Stomach (tissue), 4 donors: ENCODE measurements around the gene SOST.

ENCODE experiments used
- POLR2A ChIP-seq, 4 donors: fragments of 450-650 bp; IDR thresholded peaks; one replicate each; pipeline ENCODE4 v1.6.1; 2016; ENCODE audit warnings: antibody characterized with exemption in 4 of 4, control low read depth in 2 of 4, mild to moderate bottlenecking in 1 of 4, moderate library complexity in 1 of 4
- POLR2AphosphoS5 ChIP-seq, 3 donors: sonication (generic); formaldehyde crosslinking; IDR thresholded peaks; one replicate each; pipeline ENCODE4 v1.6.1; 2016; ENCODE audit warnings: antibody characterized with exemption in 3 of 3
- TF ChIP-seq, protein P1 (sequence below), 7 experiments: fragments of 450-650 bp in 4 of 7; fragments of 200-600 bp in 3 of 7; sonication (generic) in 3 of 7; IDR thresholded peaks; one replicate each; pipeline ENCODE4 v1.5.1; 2016 to 2019; ENCODE audit warnings: antibody characterized with exemption in 7 of 7, control low read depth in 2 of 7, mild to moderate bottlenecking in 1 of 7

DNA sequence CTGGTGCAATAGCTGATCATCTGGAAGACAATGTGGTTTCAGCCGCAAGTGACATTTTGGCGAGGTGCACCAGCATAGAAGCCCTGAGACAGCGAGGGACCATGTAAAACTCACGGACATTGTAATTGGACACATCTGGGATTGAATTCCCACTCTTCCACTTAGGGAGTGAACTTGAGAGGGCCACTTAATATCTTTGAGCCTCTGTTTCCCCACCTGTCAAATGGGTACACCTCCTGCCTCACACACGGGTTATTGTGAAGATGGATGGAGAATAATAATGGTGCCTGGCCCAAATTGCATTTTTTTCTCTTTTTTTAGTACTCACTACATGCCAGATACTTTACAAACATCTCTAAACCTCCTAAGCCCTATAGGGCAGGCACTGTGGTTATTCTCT lies 51.4 kb downstream of the SOST start:
- no peak for TF ChIP-seq POLR2AphosphoS5 (IDR thresholded peaks at IDR 0.05)
- TF ChIP-seq POLR2A (IDR thresholded peaks at IDR 0.05): no peak
- TF ChIP-seq, protein P1, sequence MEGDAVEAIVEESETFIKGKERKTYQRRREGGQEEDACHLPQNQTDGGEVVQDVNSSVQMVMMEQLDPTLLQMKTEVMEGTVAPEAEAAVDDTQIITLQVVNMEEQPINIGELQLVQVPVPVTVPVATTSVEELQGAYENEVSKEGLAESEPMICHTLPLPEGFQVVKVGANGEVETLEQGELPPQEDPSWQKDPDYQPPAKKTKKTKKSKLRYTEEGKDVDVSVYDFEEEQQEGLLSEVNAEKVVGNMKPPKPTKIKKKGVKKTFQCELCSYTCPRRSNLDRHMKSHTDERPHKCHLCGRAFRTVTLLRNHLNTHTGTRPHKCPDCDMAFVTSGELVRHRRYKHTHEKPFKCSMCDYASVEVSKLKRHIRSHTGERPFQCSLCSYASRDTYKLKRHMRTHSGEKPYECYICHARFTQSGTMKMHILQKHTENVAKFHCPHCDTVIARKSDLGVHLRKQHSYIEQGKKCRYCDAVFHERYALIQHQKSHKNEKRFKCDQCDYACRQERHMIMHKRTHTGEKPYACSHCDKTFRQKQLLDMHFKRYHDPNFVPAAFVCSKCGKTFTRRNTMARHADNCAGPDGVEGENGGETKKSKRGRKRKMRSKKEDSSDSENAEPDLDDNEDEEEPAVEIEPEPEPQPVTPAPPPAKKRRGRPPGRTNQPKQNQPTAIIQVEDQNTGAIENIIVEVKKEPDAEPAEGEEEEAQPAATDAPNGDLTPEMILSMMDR (IDR thresholded peaks at IDR 0.05): no peak
